Activated naive CD8-positive, alpha-beta T cell treated with anti-CD3 and anti-CD28 coated beads, Interleukin-2, amount 10 ng/mL, durations not matched to agents 7 days and 5 days (primary cell): ENCODE measurements around the gene FMNL2. TPM values are rescaled to one million over a fixed set of nuclear protein-coding genes. Genes with fewer than 3 reads are reported as not detected.
A peak's percentile ranks its signal among the peaks of the same experiment; 100 is the strongest.

ENCODE experiments used
- ATAC-seq: fragments of 150-1000 bp; cut with Tn5 transposase; one replicate; pipeline ENCODE4 v1.10.0; 2021; ENCODE audit warnings: low read depth, moderate library complexity
- POLR2A ChIA-PET: fragments of 350-600 bp; sonication (Branson Sonifier 250); formaldehyde crosslinking; loops from one replicate; lab custom pipeline; 2021; ENCODE audit warnings: antibody characterized with exemption; lab: Charles Lee
- DNase-seq: peaks from one replicate; pipeline ENCODE4 v3.0.0; 2021
- H3K27ac Mint-ChIP-seq: one replicate; pipeline ENCODE4 v1.8.0; 2022; ENCODE audit warnings: mild to moderate bottlenecking, mixed read lengths
- H3K27me3 Mint-ChIP-seq: one replicate; pipeline ENCODE4 v1.8.0; 2022; ENCODE audit warnings: mild to moderate bottlenecking, moderate library complexity, mixed read lengths
- H3K36me3 Mint-ChIP-seq: one replicate; pipeline ENCODE4 v1.8.0; 2021; ENCODE audit warnings: mild to moderate bottlenecking, mixed read lengths
- H3K4me1 Mint-ChIP-seq: one replicate; pipeline ENCODE4 v1.8.0; 2021; ENCODE audit warnings: mixed read lengths
- H3K4me3 Mint-ChIP-seq: one replicate; pipeline ENCODE4 v1.8.0; 2022; ENCODE audit warnings: mild to moderate bottlenecking, moderate library complexity, mixed read lengths
- H3K9me3 Mint-ChIP-seq: one replicate; pipeline ENCODE4 v1.8.0; 2021; ENCODE audit warnings: mixed read lengths
- total RNA-seq, 2 experiments: library from RNA; stranded (reverse); gene quantifications; one replicate each; pipeline ENCODE4 v1.2.3, GENCODE V29; 2021

Gene FMNL2
- total RNA-seq, 2 experiments from 2014 or later: 0.37 to 0.42 TPM

DNA sequence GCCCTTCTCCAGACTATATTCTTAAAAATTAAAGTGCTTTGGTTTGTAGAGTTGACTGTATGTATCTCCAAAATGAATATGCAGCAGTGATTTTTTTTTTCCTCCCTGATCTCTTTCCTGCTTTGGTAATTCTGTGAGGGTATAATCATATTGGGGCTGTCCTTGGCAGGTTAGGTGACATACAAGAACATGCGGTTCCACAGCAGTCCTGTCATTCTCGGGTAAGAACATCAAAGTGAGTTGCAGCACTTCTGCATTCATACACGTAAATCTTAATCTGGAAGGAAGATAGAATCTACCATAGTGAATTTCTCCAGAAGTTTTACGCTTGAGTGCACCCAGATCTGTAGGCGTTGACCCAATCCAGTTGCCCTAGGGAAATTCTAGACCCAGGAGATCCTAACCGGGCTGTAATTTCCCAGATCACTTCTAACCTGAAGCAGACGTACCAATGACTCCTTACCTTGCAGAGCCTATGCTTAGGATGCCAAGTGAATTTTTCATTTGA lies 272.9 kb downstream of the FMNL2 start:
- Mint-ChIP-seq H3K9me3 (no peaks in the 10 kb centered on the region), H3K27me3 (peaks cover 3% of the 10 kb centered on the region), H3K27ac (no peak overlapping the region), H3K4me1 (peaks cover 15% of the 10 kb centered on the region), H3K36me3 (no peaks in the 10 kb centered on the region), H3K4me3 (no peak overlapping the region)
- DNase-seq (no peak), ATAC-seq (no peak)
- POLR2A ChIA-PET: no interaction called here

DNA sequence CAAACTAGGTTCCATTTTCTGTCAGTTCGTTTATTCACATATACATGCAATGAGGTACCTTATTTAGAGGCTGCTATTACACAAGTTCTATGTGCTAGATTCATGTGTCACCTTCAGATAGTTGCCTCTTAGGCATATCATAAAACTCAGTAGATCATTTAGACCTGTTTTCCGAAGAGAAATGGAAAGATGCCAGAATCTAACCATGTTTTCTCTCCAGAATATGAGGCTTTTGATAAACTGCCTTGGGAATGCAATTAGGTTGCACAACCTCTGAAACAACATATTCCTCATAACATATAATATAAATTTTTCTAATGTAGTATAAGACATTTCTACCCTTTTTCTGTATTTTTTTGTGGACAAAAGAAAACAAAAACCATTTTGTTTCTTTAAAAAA lies 274.2 kb downstream of the FMNL2 start:
- H3K4me1 Mint-ChIP-seq: peaks cover 16% of the 10 kb centered on the region
- no peak overlapping the region for H3K27ac Mint-ChIP-seq
- DNase-seq (no peak), ATAC-seq (no peak)
- H3K36me3 Mint-ChIP-seq: no peaks in the 10 kb centered on the region
- peaks cover 3% of the 10 kb centered on the region for H3K27me3 Mint-ChIP-seq
- no peak overlapping the region for H3K4me3 Mint-ChIP-seq
- POLR2A ChIA-PET: no interaction called here
- H3K9me3 Mint-ChIP-seq: no peaks in the 10 kb centered on the region

- Mint-ChIP-seq H3K4me3 (no peak overlapping the region), H3K4me1 (peaks cover 16% of the 10 kb centered on the region), H3K27me3 (peaks cover 3% of the 10 kb centered on the region), H3K27ac (no peak overlapping the region), H3K9me3 (no peaks in the 10 kb centered on the region), H3K36me3 (no peaks in the 10 kb centered on the region)
- no peak for ATAC-seq
- POLR2A ChIA-PET: no interaction called here
- no peak for DNase-seq
Measured at GRCh38 chr2:152609699-152610098, 274.7 kb downstream of the FMNL2 start.

GRCh38 chr2:152611458-152612231 lies 276.7 kb downstream of the FMNL2 start:
- Mint-ChIP-seq H3K36me3 (no peaks in the 10 kb centered on the region), H3K9me3 (no peaks in the 10 kb centered on the region), H3K27me3 (peaks cover 3% of the 10 kb centered on the region), H3K4me1 (peaks cover 16% of the 10 kb centered on the region), H3K4me3 (peak overlapping the region; percentile 11), H3K27ac (no peak overlapping the region)
- DNase-seq: no peak
- POLR2A ChIA-PET: no interaction called here
- peak; percentile 70 for ATAC-seq

- peaks cover 3% of the 10 kb centered on the region for H3K27me3 Mint-ChIP-seq
- no peak for ATAC-seq
Measured at GRCh38 chr2:152613235-152613634, 278.3 kb downstream of the FMNL2 start.

DNA sequence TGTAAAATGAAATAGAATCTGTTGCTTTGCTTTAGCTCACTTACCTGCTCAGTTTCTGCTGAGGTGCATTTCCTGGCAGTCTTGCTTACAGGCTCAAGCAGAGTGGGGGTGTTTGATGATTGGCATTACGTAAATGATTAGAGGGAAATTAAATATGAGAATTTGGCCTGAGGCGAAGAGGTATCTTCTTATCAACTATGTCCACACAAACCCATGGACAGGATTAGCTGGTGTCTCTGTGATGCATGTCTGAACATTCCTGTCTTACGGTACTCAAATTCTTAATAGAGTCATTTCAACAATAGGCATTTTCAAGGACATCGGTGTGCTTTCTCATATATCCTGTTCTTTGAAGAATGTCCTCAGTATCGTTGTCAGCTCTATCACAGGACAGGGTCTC lies 280.2 kb downstream of the FMNL2 start:
- Mint-ChIP-seq H3K4me3 (no peak overlapping the region), H3K27ac (no peak overlapping the region), H3K27me3 (peaks cover 6% of the 10 kb centered on the region), H3K36me3 (no peaks in the 10 kb centered on the region), H3K4me1 (peaks cover 16% of the 10 kb centered on the region), H3K9me3 (no peaks in the 10 kb centered on the region)
- POLR2A ChIA-PET: interaction anchor here (0.5 kb wide), 1 partner anchor 31 kb away, joined by 4 read pairs; no protein-coding TSS in a partner anchor
- DNase-seq: no peak
- no peak for ATAC-seq

More at GRCh38 chr2:152613235-152613634, 278.3 kb downstream of the FMNL2 start:
- POLR2A ChIA-PET: no interaction called here
- Mint-ChIP-seq H3K27ac (no peak overlapping the region), H3K4me1 (peaks cover 16% of the 10 kb centered on the region), H3K4me3 (no peak overlapping the region), H3K36me3 (no peaks in the 10 kb centered on the region), H3K9me3 (no peaks in the 10 kb centered on the region)
- DNase-seq: no peak

DNA sequence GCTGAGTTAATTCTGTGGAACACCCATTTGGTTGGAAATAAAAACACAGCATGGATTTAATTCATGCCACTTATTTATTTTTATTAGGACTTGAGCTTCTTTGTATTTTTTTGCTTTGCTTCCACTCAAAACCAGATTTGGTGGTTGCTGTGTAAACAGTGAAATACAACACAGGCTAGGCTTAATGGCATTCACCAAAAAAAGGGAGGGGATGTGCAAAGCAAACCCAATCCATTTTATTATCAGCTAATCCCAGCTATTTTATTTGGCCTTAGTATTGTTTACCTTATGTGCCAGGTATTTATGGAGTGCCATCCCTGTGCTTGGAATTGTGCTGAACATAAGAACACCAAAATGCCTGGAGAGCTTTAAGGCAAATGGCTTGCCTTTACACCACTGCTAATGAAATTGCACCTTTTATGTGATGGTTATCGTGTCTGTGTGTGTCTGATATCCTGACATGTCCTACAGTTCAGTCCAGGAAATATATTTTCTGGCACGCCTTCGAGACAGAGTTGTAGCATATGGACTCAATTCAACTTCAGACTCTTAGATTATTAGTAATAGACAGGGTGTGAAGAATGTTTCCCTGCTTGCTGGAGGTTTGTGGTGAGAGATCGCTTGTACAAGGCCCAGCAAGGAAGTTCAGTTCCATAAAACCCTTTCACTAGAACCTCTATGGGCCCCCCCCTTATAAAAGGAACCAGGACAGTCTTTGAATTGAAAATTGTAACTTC lies 282.6 kb downstream of the FMNL2 start:
- Mint-ChIP-seq H3K27me3 (peaks cover 6% of the 10 kb centered on the region), H3K36me3 (no peaks in the 10 kb centered on the region), H3K4me3 (no peak overlapping the region), H3K4me1 (peaks cover 6% of the 10 kb centered on the region), H3K9me3 (no peaks in the 10 kb centered on the region), H3K27ac (no peak overlapping the region)
- ATAC-seq (no peak), DNase-seq (no peak)
- POLR2A ChIA-PET: no interaction called here

GRCh38 chr2:152618193-152618564 lies 283.2 kb downstream of the FMNL2 start:
- Mint-ChIP-seq H3K4me3 (no peak overlapping the region), H3K36me3 (no peaks in the 10 kb centered on the region), H3K27ac (no peak overlapping the region), H3K4me1 (peaks cover under 1% of the 10 kb centered on the region), H3K9me3 (no peaks in the 10 kb centered on the region), H3K27me3 (peaks cover 6% of the 10 kb centered on the region)
- ATAC-seq (no peak), DNase-seq (no peak)
- POLR2A ChIA-PET: no interaction called here

- H3K36me3 Mint-ChIP-seq: no peaks in the 10 kb centered on the region
- no peaks in the 10 kb centered on the region for H3K4me1 Mint-ChIP-seq
- no peaks in the 10 kb centered on the region for H3K9me3 Mint-ChIP-seq
- POLR2A ChIA-PET: no interaction called here
- H3K4me3 Mint-ChIP-seq: no peak overlapping the region
- H3K27ac Mint-ChIP-seq: no peak overlapping the region
- H3K27me3 Mint-ChIP-seq: peaks cover 9% of the 10 kb centered on the region
- DNase-seq (no peak), ATAC-seq (no peak)
Measured at GRCh38 chr2:152620208-152620607, 285.2 kb downstream of the FMNL2 start.

DNA sequence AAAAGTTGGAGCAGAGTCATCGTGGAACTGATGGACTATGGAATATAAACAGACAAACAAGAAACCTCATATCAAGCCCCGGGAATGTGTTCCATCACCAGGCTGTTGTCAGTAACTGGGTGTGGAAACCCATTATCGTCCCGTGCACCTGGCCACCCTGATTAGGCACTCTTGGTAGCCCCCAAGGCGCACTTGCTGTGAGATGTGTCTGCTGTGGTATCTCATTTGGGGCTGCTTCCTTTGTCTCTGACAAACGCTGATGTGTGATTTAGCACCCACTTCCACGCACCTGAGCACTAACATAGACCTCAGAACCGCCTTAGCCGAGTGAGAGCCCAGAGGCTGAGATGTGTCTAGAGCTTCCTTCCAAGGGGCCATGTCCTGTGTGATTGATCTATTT lies 286.0 kb downstream of the FMNL2 start:
- Mint-ChIP-seq H3K9me3 (no peaks in the 10 kb centered on the region), H3K27me3 (peaks cover 9% of the 10 kb centered on the region), H3K4me1 (no peaks in the 10 kb centered on the region), H3K27ac (no peak overlapping the region), H3K4me3 (no peak overlapping the region), H3K36me3 (no peaks in the 10 kb centered on the region)
- DNase-seq (no peak), ATAC-seq (no peak)
- POLR2A ChIA-PET: no interaction called here

DNA sequence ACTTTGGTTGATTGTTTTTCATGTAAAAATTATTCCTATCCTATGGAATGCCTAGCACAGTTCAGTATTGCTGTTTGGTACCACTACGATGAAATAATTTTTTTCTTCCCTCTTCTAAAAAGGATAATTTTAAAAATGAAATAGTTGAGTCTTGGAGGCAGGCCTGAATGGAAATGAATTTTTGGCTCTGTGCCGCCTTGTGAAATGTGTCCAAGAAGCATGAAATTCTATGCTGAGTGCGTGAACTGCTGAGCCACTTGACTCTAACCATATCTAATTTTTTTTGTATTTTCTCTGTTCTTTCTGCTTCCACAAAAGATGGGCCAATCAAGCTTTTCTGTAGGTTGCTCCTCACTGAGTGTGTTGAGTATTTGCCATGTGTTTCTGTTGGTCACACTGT lies 287.2 kb downstream of the FMNL2 start:
- Mint-ChIP-seq H3K27ac (no peak overlapping the region), H3K4me1 (no peaks in the 10 kb centered on the region), H3K9me3 (no peaks in the 10 kb centered on the region), H3K27me3 (peaks cover 9% of the 10 kb centered on the region), H3K4me3 (no peak overlapping the region), H3K36me3 (no peaks in the 10 kb centered on the region)
- POLR2A ChIA-PET: no interaction called here
- DNase-seq (no peak), ATAC-seq (no peak)

GRCh38 chr2:152623076-152623740 lies 288.2 kb downstream of the FMNL2 start:
- Mint-ChIP-seq H3K9me3 (no peaks in the 10 kb centered on the region), H3K4me1 (no peaks in the 10 kb centered on the region), H3K27ac (no peak overlapping the region), H3K4me3 (no peak overlapping the region), H3K36me3 (no peaks in the 10 kb centered on the region), H3K27me3 (peaks cover 9% of the 10 kb centered on the region)
- ATAC-seq (no peak), DNase-seq (no peak)
- POLR2A ChIA-PET: no interaction called here

DNA sequence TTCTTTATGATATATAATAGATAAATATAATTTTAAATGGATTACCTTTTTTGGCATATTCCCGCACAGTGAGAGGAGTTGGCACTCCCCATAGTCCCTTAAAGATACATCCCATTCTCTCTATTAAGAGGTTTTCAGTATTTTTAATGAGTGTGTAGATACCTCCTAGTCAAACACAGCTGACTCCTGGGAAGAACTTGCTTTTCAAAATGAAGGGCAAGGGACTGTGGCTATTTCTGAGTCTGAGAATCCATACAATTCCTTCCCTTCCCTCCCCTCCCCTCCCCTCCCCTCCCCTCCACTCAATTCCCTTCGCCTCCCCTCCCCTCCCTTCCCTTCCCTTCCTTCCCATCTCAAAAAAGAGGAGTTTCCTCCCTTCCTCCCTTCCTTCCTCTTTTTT lies 288.8 kb downstream of the FMNL2 start:
- Mint-ChIP-seq H3K27me3 (peaks cover 9% of the 10 kb centered on the region), H3K27ac (no peak overlapping the region), H3K9me3 (no peaks in the 10 kb centered on the region), H3K36me3 (no peaks in the 10 kb centered on the region), H3K4me3 (no peak overlapping the region), H3K4me1 (peaks cover under 1% of the 10 kb centered on the region)
- DNase-seq: no peak
- no peak for ATAC-seq
- POLR2A ChIA-PET: no interaction called here
